MM.1S (cell line): ENCODE measurements around the gene PRDM5.
A peak's percentile ranks its signal among the peaks of the same experiment; 100 is the strongest.
"Not testable (repeated sequence)": the region's sequence is repeated elsewhere in the genome, so short reads cannot be mapped to it uniquely, and the experiment has no call there.

Experiments used
- DNase-seq: peaks from one replicate; pipeline ENCODE4 v3.0.0-alpha.2; 2015
- H2AFZ ChIP-seq: fragments of 300-600 bp; sonication (generic); 2 replicates; pipeline ENCODE4 v1.6.0; 2016; ENCODE audit warnings: antibody characterized with exemption, low read length
- H3F3A ChIP-seq: fragments of 300-600 bp; sonication (generic); 2 replicates; pipeline ENCODE4 v1.6.1; 2016; ENCODE audit warnings: mild to moderate bottlenecking, antibody characterized with exemption, low read length, moderate library complexity, mixed read lengths; ENCODE audit not compliant: insufficient read depth
- H3K27ac ChIP-seq: fragments of 300-600 bp; sonication (generic); 2 replicates; pipeline ENCODE4 v1.5.1; 2016; ENCODE audit warnings: mild to moderate bottlenecking, low read length
- H3K27me3 ChIP-seq: fragments of 300-600 bp; sonication (generic); replicated peaks from 2 replicates; pipeline ENCODE4 v1.6.0; 2016; ENCODE audit warnings: low read length; ENCODE audit not compliant: insufficient read depth
- H3K36me3 ChIP-seq: fragments of 300-600 bp; sonication (generic); replicated peaks from 2 replicates; pipeline ENCODE4 v1.6.1; 2016; ENCODE audit warnings: mild to moderate bottlenecking, low read length, mixed read lengths; ENCODE audit not compliant: insufficient read depth
- H3K4me1 ChIP-seq: fragments of 300-600 bp; sonication (generic); 2 replicates; pipeline ENCODE4 v1.6.1; 2016; ENCODE audit warnings: low read length, mixed read lengths
- H3K4me2 ChIP-seq: fragments of 300-600 bp; sonication (generic); 2 replicates; pipeline ENCODE4 v1.6.0; 2016; ENCODE audit warnings: low read depth, low read length
- H3K4me3 ChIP-seq: fragments of 300-600 bp; sonication (generic); 2 replicates; pipeline ENCODE4 v1.5.1; 2016; ENCODE audit warnings: low read length, mixed read lengths
- H3K79me2 ChIP-seq: fragments of 300-600 bp; sonication (generic); 2 replicates; pipeline ENCODE4 v1.6.1; 2016; ENCODE audit warnings: mixed run types, low read length, mixed read lengths
- H3K9ac ChIP-seq: fragments of 300-600 bp; sonication (generic); 2 replicates; pipeline ENCODE4 v1.6.1; 2016; ENCODE audit warnings: low read length, mixed read lengths
- H3K9me2 ChIP-seq: fragments of 300-600 bp; sonication (generic); replicated peaks from 2 replicates; pipeline ENCODE4 v1.6.1; 2016; ENCODE audit warnings: mild to moderate bottlenecking, low read length, mixed read lengths; ENCODE audit not compliant: insufficient read depth
- H3K9me3 ChIP-seq: fragments of 300-600 bp; sonication (generic); replicated peaks from 2 replicates; pipeline ENCODE4 v1.6.1; 2016; ENCODE audit warnings: mild to moderate bottlenecking, low read length, mixed read lengths; ENCODE audit not compliant: insufficient read depth
- H4K20me1 ChIP-seq: fragments of 300-600 bp; sonication (generic); 2 replicates; pipeline ENCODE4 v1.6.1; 2016; ENCODE audit warnings: mild to moderate bottlenecking, low read length, moderate library complexity, mixed read lengths; ENCODE audit not compliant: insufficient read depth
- CTCF ChIP-seq: fragments of 300-600 bp; sonication (generic); IDR thresholded peaks from 2 replicates; pipeline ENCODE4 v1.5.1; 2016; ENCODE audit warnings: antibody characterized with exemption, low read length, mixed read lengths
- EZH2 ChIP-seq: fragments of 300-600 bp; sonication (generic); optimal IDR thresholded peaks from 2 replicates; pipeline ENCODE3; 2017; ENCODE audit warnings: low read depth, mild to moderate bottlenecking, antibody characterized with exemption, low read length, mixed read lengths
- EZH2phosphoT487 ChIP-seq: fragments of 300-600 bp; sonication (generic); IDR thresholded peaks from 2 replicates; pipeline ENCODE4 v1.6.1; 2018; ENCODE audit warnings: antibody characterized with exemption, low read length

The PRDM5 gene

GRCh38 chr4:120754590-120754989 lies 167.9 kb downstream of the PRDM5 start:
- Histone ChIP-seq H3F3A (peaks cover 20% of the 10 kb centered on the region), H3K79me2 (no peaks in the 10 kb centered on the region), H3K27ac (no peak overlapping the region), H3K36me3 (no peaks in the 10 kb centered on the region; the same call in 1 of the 2 replicates), H4K20me1 (no peaks in the 10 kb centered on the region), H3K27me3 (no peaks in the 10 kb centered on the region), H3K4me1 (peaks cover 39% of the 10 kb centered on the region), H3K4me3 (no peak overlapping the region), H3K9ac (no peak overlapping the region), H3K4me2 (no peak overlapping the region), H3K9me3 (no peaks in the 10 kb centered on the region; the same call in 1 of the 2 replicates), H3K9me2 (no peaks in the 10 kb centered on the region), H2AFZ (no peak overlapping the region)
- no peak for DNase-seq
- TF ChIP-seq CTCF (no peak), EZH2phosphoT487 (no peak), EZH2 (no peak)

- Histone ChIP-seq H3K36me3 (no peaks in the 10 kb centered on the region; the same call in 1 of the 2 replicates), H3K4me3 (no peak overlapping the region), H4K20me1 (no peaks in the 10 kb centered on the region), H3K9me3 (no peaks in the 10 kb centered on the region), H3F3A (peaks cover 25% of the 10 kb centered on the region), H3K79me2 (no peaks in the 10 kb centered on the region), H3K27ac (no peak overlapping the region), H2AFZ (0 out of 2 replicates have a peak overlapping the region, but pooled peaks have one; percentile 16), H3K4me1 (peaks cover 39% of the 10 kb centered on the region), H3K9ac (no peak overlapping the region), H3K4me2 (no peak overlapping the region), H3K27me3 (no peaks in the 10 kb centered on the region), H3K9me2 (no peaks in the 10 kb centered on the region)
- DNase-seq, result no peak
- TF ChIP-seq EZH2phosphoT487 (no peak), CTCF (no peak), EZH2 (no peak)
Measured at GRCh38 chr4:120753854-120754253, 168.7 kb downstream of the PRDM5 start.

- peaks cover 12% of the 10 kb centered on the region for H3K79me2 ChIP-seq
- no peaks in the 10 kb centered on the region for H3K9me2 ChIP-seq
- no peak overlapping the region for H2AFZ ChIP-seq
- no peaks in the 10 kb centered on the region for H3K9me3 ChIP-seq
- peaks cover 35% of the 10 kb centered on the region for H3F3A ChIP-seq
- peaks cover 52% of the 10 kb centered on the region for H3K4me1 ChIP-seq
- H3K27ac ChIP-seq, result peak overlapping the region; percentile 94
- H3K9ac ChIP-seq, result peak overlapping the region; percentile 59
- no peaks in the 10 kb centered on the region for H3K27me3 ChIP-seq
- no peak overlapping the region for H3K4me3 ChIP-seq
- peak; percentile 76 for DNase-seq
- no peaks in the 10 kb centered on the region; the same call in 1 of the 2 replicates for H3K36me3 ChIP-seq
- H3K4me2 ChIP-seq, result peak overlapping the region; percentile 22; the same call in 1 of the 2 replicates
- TF ChIP-seq EZH2phosphoT487, result no peak
- H4K20me1 ChIP-seq, result no peaks in the 10 kb centered on the region
Measured at GRCh38 chr4:120750152-120750525, 172.4 kb downstream of the PRDM5 start.

GRCh38 chr4:120749445-120750151 lies 172.9 kb downstream of the PRDM5 start:
- no peaks in the 10 kb centered on the region for H3K27me3 ChIP-seq
- H3F3A ChIP-seq, result peaks cover 35% of the 10 kb centered on the region
- H3K9ac ChIP-seq, result peak overlapping the region; percentile 84
- no peaks in the 10 kb centered on the region for H3K9me3 ChIP-seq
- H3K4me2 ChIP-seq, result peak overlapping the region; percentile 75; the same call in 1 of the 2 replicates
- peaks cover 12% of the 10 kb centered on the region for H3K79me2 ChIP-seq
- peak; percentile 30 for TF ChIP-seq CTCF
- no peak for TF ChIP-seq EZH2phosphoT487
- no peak for TF ChIP-seq EZH2
- H3K4me3 ChIP-seq, result peak overlapping the region; percentile 52
- peaks cover 52% of the 10 kb centered on the region for H3K4me1 ChIP-seq
- H3K36me3 ChIP-seq, result no peaks in the 10 kb centered on the region; the same call in 1 of the 2 replicates
- no peaks in the 10 kb centered on the region for H3K9me2 ChIP-seq
- no peaks in the 10 kb centered on the region for H4K20me1 ChIP-seq
- DNase-seq, result peak; percentile 99
- no peak overlapping the region for H2AFZ ChIP-seq
- H3K27ac ChIP-seq, result peak overlapping the region; percentile 94

- not testable (repeated sequence) for DNase-seq, H3K4me2 ChIP-seq, H3K79me2 ChIP-seq, H3K9me2 ChIP-seq, H3K4me3 ChIP-seq, H3K36me3 ChIP-seq, H3K9me3 ChIP-seq, H2AFZ ChIP-seq, H3K27ac ChIP-seq, H3K4me1 ChIP-seq, H3F3A ChIP-seq, H3K9ac ChIP-seq, H4K20me1 ChIP-seq, H3K27me3 ChIP-seq
Measured at GRCh38 chr4:120741636-120742035, 180.9 kb downstream of the PRDM5 start.
